ENCODE results near the gene DYRK2.

DYRK2 gene

DNA sequence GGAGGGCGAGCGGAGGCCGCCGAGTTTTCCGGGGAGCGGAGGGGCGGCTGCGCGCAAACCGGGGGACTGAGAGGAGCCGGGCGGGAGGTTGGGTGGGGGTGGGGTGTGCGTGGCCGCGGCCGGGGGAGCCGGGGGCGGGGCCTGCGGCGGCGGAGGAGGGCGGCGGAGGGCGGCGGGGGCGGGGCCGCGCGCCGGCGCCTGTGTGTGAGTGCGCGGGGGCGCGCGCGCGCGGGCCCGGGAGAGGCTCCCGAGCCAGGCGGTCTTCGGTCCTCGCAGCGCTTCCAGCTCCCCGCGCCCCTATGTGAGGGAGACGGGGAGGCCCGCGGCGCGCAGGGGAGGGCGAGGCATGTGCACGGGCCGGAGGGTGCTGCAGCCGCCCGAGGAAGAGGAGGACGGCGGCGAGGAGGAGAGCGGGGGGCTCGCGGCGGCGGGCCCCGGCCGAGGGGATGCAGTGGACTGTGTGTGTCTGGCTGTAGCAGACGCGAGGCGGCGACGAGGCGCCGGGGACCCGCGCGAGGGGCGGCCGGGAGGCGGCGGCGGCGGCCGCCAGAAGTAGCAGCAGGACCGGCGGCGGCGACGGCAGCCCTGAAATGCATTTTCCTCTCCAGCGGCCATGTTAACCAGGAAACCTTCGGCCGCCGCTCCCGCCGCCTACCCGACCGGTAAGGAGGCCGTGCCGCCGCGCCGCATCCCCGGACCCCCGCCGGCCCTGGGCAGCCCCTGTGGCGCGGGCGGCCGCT, at the start of gene DYRK2:
Gene DYRK2, plus strand, starts transcription at position 225 of the 740 bp plus-strand sequence. Its CDS starts 389 bp downstream, at position 614.
- DNase-seq (ENCODE audit: low read depth) = no peak

DNA sequence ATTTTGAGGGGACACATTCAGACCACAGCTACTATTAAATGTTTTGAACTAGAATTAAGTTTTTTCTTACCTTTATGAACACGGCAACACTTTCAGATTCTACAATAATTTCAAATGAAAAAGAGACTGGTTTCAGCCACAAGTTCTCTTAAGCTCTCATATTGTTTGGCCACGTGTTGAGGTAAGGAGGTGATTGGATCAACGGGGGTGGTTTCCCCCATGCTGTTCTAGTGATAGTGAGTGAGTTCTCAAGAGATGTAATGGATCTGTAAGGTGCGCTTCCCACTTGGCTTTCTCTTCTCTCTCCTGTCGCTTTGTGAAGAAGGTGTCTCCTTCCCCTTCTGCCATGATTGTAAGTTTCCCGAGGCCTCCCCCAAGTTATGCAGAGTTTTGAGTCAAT, 48.9 kb upstream of the DYRK2 start:
- no peak for DNase-seq (ENCODE audit: low read depth)

DNA sequence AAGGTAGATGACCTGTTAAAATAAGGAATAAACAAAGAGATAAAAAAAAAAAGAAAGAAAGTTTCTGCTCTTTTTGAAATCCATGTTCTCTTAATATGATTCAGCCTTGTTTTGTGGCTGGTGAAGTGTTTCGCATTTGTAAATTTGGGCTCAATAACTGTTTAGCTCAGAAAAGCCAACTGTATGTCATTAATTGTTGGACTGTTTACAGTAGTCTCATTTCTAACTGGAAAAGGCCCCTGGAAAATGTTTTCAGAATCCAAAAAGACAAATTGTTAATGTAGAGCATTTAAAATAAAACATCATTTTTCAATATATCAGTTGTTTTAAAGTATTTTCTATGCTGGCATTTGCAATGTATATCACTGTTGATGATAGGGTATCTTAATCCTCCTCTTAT, 47.4 kb upstream of the DYRK2 start:
- no peak for DNase-seq (ENCODE audit: low read depth)

DNA sequence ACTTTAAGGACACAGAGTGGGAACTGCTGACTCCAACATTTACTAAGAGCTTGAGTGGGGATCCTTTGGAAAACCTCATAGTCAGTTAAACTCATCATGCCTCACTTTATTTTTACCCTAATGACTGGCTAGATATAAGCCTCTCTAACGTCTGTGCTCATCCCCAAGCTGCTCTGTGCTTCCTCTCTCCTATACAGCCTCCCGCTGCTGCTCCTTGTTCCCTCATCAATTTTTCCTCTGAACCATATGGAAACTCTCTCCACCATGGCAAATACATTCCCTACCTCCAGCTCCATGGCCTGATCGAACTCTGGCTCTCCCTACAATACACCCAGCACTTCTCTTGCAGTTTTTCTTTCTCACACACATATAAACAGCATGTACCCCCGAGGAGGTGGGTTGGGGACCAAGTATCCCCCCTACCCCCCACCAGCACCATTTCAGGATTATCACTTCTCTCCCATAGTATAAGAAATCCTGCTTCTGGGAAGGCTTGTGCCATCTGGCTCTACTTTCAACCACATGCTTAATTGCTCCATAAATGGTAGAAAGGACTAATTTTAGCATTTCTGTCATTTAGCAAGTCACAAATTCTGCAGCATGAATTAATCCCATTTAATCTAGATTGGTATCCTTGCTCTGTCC, 39.2 kb upstream of the DYRK2 start:
- no peak for DNase-seq (ENCODE audit: low read depth)

DNA sequence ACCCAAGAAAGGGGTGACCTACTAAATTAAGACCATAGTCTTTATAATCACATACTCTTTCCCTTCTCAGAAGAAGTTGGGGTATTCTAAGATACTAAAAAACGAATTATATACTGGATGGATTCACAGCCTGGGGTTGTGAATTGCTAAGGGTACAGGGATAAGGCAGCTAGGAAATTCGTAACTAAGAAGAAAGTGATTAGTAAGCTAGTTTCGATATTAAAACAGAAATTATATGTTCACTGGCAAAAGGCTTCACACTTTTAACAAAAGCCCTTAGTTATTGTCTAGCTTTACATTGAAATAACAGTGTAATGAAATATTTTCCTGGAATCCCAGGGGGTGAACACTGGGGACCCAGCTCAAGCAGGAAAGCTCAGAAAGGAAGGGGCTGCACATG, 35.5 kb upstream of the DYRK2 start:
- no peak for DNase-seq (ENCODE audit: low read depth)

DNA sequence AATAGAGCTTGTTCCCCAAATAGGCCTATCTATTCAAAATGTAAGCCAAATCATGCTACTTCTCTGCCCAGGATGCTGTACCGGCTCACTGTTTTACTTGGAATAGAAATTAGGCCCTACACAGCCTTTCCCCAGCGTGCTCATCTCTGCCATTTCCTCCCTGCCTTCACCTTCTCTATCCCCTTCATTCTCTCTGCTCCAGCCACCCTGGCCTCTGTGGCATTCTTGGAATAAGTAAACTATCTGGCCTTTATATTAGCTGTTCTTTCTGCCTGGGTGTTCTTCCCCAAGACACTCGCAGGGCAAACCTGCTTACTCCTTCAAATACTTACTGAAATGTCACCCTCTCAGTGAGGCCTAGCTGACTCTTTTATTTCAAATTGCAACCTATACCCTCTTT, 30.9 kb upstream of the DYRK2 start:
- DNase-seq (ENCODE audit: low read depth) = no peak

DNA sequence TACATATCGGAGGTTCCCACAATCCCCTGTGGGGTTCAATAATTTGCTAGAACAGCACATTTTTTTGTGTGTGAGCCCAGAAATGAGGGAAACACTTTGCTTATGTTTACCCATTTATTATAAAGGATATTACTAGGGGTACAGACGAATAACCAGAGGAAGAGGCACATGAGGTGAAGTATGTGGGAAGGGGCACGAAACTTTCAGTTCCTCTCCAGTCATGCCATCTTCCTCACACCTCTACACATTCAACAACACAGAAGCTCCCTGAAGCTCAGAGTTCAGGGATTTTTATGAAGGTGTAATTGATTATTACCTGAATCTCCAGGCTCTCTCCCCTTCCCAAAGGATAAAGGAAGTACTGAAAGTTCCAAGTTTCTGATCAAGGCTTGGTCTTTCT, 30.2 kb upstream of the DYRK2 start:
- DNase-seq (ENCODE audit: low read depth) = no peak

DNA sequence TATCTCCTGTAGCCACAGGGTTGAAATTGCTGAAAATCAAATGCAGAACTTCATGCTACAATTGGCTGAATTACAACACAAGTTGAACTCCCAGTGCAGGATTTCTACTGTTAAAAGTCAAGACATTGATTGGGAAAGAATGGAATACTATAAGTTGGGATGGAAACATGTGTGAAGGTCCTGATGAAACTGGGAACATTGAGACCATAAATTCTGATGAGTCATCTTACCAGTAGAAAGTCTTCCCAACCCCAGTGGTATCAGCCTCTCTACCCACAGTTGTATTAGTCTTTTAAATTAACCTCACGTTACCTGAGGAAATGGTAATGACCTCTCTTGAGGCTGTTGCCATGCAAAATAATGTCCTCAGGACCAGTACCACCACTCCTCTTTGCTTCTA, 27.4 kb upstream of the DYRK2 start:
- DNase-seq (ENCODE audit: low read depth) = no peak

DNA sequence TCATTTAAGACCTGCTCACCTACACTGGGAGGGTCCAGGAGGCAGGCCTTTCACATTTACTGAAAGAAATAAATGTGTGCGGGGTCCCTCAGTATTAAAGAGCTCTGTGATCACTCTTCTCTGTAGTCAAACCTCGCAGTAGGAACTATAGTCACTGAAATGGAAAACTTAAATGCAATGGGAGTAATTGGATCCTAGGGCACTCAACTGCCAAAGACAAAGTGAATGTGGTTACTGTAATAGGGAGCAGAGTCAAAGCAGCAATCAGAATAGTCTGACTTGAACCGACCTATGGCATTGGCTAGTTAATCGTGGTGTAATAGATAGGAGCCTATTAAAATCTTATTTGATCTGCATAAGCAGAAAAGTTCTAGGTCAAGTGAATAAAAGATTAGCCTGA, 26.6 kb upstream of the DYRK2 start:
- no peak for DNase-seq (ENCODE audit: low read depth)

DNA sequence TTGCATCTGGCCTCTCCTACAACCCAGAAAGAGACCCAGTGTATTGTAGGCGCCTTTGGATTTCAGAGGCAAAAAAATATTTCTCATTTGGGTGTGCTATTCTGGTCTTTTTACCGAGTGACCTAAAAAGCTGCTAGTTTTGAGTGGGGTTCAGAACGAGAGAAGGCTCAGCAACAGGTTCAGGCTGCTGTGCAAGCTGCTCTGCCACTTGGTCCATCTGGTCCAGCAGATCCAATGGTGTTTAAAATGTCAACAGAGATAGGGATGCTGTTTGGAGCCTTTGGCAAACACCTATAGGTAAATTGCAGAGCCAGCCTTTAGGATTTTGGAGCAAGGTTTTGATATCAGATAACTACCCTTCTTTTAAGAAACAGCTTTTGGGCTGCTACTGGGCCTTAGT, 25.3 kb upstream of the DYRK2 start:
- no peak for DNase-seq (ENCODE audit: low read depth)

DNA sequence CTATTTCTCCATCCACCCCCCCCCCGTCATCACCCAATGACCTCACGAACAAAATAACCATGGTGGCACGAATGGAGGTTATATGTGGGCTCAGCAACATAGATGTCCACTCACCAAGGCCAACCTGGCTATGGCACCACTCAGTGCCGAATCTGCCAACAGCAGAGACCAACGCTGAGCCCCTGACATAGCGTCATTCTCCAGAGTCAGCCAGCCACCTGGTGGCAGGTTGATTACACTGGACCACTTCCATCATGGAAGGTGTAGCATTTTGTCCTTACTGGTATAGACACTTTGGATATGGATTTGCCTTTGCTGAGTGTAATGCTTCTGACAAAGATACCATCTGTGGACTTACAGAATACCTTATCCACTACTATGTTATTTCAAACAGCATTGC, 24.2 kb upstream of the DYRK2 start:
- DNase-seq (ENCODE audit: low read depth) = no peak

DNA sequence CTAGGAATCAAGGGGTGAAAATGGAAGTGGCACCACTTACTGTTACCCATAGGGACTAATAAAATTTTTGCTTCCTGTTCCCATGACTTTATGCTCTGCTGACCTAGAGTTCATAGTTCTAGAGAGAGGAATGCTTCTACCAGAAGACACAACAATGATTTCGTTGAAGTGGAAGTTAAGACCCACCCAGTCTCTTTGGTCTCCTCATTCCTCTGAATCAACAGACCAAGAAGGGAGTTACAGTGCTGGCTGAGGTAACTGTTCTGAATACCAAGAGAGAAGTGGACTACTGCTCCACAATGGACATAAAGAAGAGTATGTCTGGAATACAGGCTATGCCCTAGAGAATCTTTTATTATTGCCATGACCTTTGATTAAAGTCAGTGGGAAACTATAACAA, 23.5 kb upstream of the DYRK2 start:
- no peak for DNase-seq (ENCODE audit: low read depth)

DNA sequence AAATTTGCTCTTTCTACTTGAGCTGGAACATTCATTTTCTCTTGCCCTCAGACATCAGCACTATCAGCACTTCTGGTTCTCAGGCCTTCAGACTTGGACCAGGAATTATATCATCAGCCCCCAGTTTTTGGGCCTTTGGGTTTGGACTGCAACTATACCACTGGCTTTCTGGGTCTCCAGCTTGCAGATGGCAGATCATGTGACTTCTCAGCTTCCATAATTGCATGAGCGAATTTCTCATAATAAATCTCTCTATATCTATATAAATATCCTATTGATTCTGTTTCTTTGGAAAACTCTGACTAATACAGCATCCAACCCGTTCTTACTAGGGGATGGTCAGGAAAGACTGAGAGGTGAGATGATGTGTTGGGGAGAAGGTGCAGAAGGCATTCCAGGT, 22.4 kb upstream of the DYRK2 start:
- no peak for DNase-seq (ENCODE audit: low read depth)

DNA sequence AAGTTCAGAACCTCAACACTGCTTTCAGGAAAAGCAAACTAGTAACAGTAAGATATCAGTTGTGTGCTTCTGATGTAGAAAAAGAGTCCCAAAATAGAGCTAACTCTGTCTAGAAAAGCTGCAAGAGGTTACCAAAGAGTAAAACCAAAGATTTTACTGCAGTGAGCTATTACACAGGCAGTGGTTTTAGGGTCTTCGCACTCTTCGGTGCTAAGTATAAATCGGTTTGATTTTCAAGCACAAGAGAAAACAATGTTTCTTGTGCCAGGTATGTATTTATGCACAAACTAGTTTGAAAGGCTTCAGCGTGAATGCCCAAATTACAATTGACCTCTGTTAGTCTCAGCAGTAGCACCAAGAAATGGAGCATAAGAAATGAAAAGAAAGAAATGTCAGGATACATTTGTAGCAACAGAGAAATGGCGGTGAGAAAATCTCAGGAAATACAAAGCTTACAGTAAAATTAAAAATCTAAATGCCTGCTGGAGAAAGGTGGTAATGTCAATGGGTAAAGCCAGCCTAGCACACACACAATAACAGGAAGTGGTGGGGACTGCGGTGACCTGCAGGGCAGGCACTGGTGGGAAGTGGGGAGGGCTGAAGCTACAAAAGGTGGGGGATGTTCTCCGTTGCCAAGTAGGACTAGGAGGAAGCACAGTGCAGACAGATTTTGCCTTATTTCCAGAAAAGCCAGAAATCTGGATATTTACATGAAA, 18.0 kb upstream of the DYRK2 start:
- no peak for DNase-seq (ENCODE audit: low read depth)

DNA sequence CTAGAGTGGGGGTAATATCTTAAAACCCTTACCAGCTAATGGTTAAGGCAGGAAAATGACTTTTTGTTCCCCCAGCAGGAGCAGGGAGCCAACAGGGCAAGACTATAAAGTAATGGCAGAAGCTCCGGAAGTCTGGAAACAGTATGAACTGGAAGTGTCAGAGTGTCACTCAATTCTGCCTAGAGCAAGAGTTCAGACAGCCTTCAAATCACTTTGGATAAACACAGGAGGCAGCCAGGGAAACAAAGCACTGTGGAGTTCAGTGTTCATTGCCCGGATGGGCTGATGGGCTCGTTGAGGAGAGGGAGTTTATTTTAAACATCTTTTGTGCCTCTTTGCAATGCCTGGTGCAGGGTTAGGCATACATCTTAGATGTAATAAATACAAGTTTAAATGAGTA, 16.5 kb upstream of the DYRK2 start:
- no peak for DNase-seq (ENCODE audit: low read depth)

DNA sequence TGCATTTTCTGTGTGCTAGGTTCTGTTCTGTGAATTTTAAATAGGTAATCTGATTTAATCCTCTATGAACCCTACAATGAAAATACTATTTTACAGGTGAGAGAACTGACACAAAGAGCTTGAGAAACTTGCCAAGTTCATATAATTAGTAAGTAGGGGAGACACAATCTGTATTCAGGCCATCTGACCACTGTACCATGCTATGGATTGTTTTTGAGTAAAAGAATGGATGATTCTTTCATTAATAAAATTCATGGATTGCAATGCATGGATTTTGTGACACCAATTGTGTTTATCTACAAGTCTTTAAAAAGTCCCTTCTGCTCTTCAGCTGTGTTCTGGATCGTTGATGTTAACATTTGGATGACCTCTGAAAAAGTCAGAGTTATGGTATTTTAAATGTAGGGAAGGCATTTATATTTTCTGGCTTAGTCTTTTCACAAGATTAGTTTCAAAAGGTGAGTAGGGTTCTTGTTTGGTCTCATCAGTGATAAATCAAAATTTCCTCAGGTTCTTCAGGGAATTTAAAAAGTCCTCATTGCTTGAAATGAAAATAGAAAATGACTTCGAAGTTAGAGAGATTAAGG, 15.4 kb upstream of the DYRK2 start:
- DNase-seq (ENCODE audit: low read depth) = no peak

DNA sequence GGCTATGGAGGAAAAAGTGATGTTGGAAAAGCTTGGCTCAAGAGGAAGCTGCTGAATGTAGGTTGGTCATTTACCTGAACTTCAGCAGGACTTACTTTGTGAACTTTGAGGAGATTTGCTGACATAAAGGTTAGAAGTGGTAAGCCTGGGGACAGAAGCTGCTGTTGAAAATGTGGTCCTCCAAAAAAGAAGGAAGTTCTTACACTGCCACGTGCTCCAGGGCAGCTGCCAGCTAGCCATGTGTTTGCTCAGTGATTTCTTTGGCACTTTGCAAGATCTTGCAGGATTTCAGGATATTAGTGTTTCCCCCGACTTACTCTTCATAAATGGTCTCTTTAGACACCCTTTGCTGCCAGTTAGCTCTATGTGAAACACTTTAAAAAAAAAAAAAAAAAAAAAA, 14.8 kb upstream of the DYRK2 start:
- no peak for DNase-seq (ENCODE audit: low read depth)

DNA sequence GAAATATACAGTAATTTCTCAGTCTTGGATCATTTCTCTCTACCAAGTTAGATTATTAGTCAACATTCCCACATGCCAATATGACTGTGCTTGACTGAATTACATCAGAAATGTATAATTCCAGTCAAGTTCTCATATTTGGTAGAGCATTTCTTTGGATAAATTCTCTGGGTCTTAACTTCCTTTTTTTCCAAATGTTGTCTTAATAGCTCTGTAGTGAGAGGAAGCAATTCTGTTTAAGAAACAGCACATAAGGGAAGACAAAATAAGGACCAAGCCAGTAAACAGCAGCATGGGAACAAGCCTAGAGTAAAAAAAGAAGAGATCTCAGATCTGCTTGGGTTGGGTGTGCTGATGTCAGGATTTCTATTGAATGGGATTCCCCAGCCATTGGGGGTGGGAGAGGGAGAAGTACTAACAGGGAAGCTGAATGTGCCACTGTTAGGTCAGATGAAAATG, 14.2 kb upstream of the DYRK2 start:
- no peak for DNase-seq (ENCODE audit: low read depth)

DNA sequence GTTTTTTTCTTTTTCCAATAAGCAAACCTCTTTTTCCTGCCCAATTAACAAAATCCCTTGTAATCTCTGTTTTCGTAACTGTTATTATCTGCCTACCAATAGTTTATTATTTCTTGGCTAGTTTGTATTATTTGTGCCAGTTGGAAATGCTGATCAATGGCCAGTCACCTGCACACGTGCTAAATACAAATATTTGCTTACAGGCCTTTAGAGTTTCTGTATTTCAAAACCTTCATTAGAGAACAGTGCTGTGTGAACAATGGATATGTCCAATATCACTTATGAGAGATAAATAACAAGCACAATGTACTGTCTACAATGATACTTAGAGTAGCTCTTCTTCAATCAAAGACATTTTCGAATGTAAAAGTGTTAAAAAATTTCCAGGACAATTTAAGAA, 10.8 kb upstream of the DYRK2 start:
- DNase-seq (ENCODE audit: low read depth) = no peak

DNA sequence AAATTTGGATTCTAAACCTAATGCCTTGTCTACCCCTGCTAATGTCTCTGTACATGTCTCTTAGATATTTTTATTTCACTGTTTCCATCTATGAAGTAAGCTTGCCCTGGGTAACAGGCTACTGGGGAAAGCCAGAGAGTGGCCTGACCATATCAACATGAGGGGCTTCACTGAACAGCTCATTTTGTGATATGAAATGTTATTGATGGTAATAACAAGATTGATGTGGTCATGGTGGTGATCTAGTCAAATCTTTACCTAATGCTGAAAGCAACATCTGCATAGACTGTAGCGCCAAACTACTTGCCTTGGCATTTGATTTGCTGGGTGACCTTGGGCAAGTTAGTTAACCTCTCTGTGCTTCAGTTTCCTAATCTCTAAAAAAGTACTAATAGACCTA, 9.9 kb upstream of the DYRK2 start:
- no peak for DNase-seq (ENCODE audit: low read depth)

DNA sequence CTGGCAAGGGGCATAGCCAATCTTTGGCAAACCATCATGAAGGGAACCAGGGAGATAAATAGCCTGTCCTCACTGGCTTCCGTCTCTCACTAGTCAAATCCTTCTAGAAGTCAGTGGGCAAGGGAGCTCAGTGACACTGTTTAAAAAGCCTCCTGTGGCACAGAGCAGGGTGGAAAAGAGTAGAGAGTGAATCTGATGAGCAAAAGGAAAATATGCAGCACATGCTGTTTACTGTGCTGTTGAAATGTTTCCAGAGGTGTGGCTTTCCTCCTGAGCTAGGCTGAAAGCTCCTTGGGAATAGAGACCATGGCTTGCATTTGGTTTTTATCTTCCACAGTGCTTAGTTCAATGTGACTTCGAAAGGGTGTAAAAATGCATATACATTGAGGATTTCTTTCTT, 7.7 kb upstream of the DYRK2 start:
- DNase-seq (ENCODE audit: low read depth) = no peak

DNA sequence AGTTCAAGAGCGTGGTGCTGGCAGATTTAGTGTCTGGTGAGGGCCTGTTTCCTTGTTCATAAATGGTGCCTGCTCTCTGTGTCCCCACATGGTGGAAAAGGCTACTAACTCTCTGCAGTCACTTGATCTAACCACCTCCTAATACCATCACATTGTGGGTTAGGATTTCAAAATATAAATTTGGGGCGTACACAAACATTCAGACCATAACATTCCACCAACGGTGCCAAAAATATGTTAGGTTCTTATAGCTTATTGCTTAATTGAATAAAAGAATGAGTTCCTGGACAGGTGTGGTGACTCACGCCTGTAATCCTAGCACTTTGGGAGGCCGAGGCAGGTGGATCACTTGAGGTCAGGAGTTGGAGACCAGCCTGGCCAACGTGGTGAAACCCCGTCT, 3.4 kb upstream of the DYRK2 start:
- DNase-seq (ENCODE audit: low read depth) = no peak

DNA sequence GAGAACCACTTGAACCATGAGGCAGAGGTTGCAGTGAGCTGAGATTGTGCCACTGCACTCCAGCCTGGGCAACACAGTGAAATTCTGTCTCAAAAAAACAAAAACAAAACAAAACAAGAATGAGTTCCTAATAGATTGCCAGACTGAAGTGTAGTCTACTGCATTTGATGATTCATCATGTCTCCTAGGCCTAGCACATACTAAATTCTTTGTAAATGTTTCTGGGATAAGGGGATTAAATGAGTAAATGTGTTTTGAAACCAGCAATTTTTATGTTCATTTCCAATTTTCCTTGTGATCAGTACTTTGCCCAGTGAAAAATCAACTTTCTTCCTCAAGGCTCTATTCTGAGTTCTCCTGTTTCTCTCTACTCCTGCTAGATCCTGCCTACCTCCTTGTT, 2.9 kb upstream of the DYRK2 start:
- DNase-seq (ENCODE audit: low read depth) = peak; percentile 77
